Neuronal stem cell (in vitro differentiated cells): ENCODE results near the gene CCL19. TPM values are rescaled to one million over a fixed set of nuclear protein-coding genes. Genes with fewer than 3 reads are reported as not detected.
"Not testable (repeated sequence)": the region's sequence is repeated elsewhere in the genome, so short reads cannot be mapped to it uniquely, and the experiment has no call there.

Experiments
- DNase-seq: peaks from one replicate; pipeline ENCODE4 v3.0.0-alpha.2; 2013; ENCODE audit warnings: low spot score
- H2AFZ ChIP-seq: one replicate; pipeline ENCODE4 v1.6.1; 2013; ENCODE audit warnings: mild to moderate bottlenecking, low read length, inconsistent platforms
- H2AK5ac ChIP-seq: 2 replicates; pipeline ENCODE4 v1.6.1; 2013; ENCODE audit warnings: low read depth, mild to moderate bottlenecking, inconsistent platforms, low read length, moderate library complexity, mixed read lengths
- H2BK120ac ChIP-seq: 2 replicates; pipeline ENCODE4 v1.6.1; 2013; ENCODE audit warnings: low read depth, mild to moderate bottlenecking, inconsistent platforms, low read length, moderate library complexity, mixed read lengths
- H2BK12ac ChIP-seq: one replicate; pipeline ENCODE4 v1.6.1; 2013; ENCODE audit warnings: low read length, inconsistent platforms
- H2BK15ac ChIP-seq: 2 replicates; pipeline ENCODE4 v1.6.1; 2013; ENCODE audit warnings: mild to moderate bottlenecking, low read length, inconsistent platforms, mixed read lengths
- H2BK5ac ChIP-seq: one replicate; pipeline ENCODE4 v1.6.1; 2013; ENCODE audit warnings: inconsistent platforms, mild to moderate bottlenecking, low read length, moderate library complexity
- H3K14ac ChIP-seq: one replicate; pipeline ENCODE4 v1.6.1; 2013; ENCODE audit warnings: low read length, inconsistent platforms
- H3K18ac ChIP-seq: 2 replicates; pipeline ENCODE4 v1.6.1; 2013; ENCODE audit warnings: low read length, inconsistent platforms
- H3K23ac ChIP-seq: 2 replicates; pipeline ENCODE4 v1.6.1; 2013; ENCODE audit warnings: low read depth, mild to moderate bottlenecking, mixed read lengths, low read length, inconsistent platforms; ENCODE audit not compliant: poor library complexity
- H3K27ac ChIP-seq: replicated peaks from 3 replicates; pipeline ENCODE4 v1.5.1; 2013; ENCODE audit warnings: low read length, inconsistent platforms
- H3K27me3 ChIP-seq, 3 experiments: 2 replicates each; pipeline ENCODE4 v1.6.1; 2013; ENCODE audit warnings: low read length in 3 of 3, mild to moderate bottlenecking in 2 of 3, inconsistent platforms in 1 of 3, low read depth in 1 of 3, mixed read lengths in 1 of 3, moderate library complexity in 1 of 3; ENCODE audit not compliant: control insufficient read depth in 3 of 3, insufficient read depth in 3 of 3
- H3K36me3 ChIP-seq, 2 donors: replicated peaks in 1 of 2; 2 replicates each; pipeline ENCODE4 v1.6.1; 2013; ENCODE audit warnings: low read length in 2 of 2; ENCODE audit not compliant: control insufficient read depth in 2 of 2, insufficient read depth in 2 of 2
- H3K4ac ChIP-seq: 2 replicates; pipeline ENCODE4 v1.6.1; 2013; ENCODE audit warnings: inconsistent platforms, mild to moderate bottlenecking, low read length, moderate library complexity
- H3K4me1 ChIP-seq, 2 donors: 1 replicate in 1 of 2; 2 replicates in 1 of 2; pipeline ENCODE4 v1.6.1; 2013; ENCODE audit warnings: low read length in 2 of 2, low read depth in 1 of 2; ENCODE audit not compliant: control insufficient read depth in 2 of 2, insufficient read depth in 1 of 2
- H3K4me2 ChIP-seq: one replicate; pipeline ENCODE4 v1.6.1; 2013; ENCODE audit warnings: mild to moderate bottlenecking, low read length, inconsistent platforms; ENCODE audit not compliant: insufficient read depth, poor library complexity, severe bottlenecking
- H3K4me3 ChIP-seq, 2 donors: 2 replicates each; pipeline ENCODE4 v1.5.1; 2013; ENCODE audit warnings: low read length in 2 of 2, mild to moderate bottlenecking in 2 of 2, inconsistent platforms in 1 of 2, moderate library complexity in 1 of 2
- H3K79me1 ChIP-seq: one replicate; pipeline ENCODE4 v1.6.1; 2013; ENCODE audit warnings: low read depth, mild to moderate bottlenecking, inconsistent platforms, low read length, moderate library complexity
- H3K9ac ChIP-seq: one replicate; pipeline ENCODE4 v1.6.1; 2013; ENCODE audit warnings: mild to moderate bottlenecking, low read depth, low read length, inconsistent platforms; ENCODE audit not compliant: poor library complexity
- H3K9me3 ChIP-seq, 2 donors: replicated peaks in 1 of 2; 2 replicates each; pipeline versions ENCODE3 to v1.6.1; 2013; ENCODE audit warnings: low read length in 2 of 2, mild to moderate bottlenecking in 2 of 2, inconsistent platforms in 1 of 2, low read depth in 1 of 2, mixed read lengths in 1 of 2, moderate library complexity in 1 of 2; ENCODE audit not compliant: control insufficient read depth in 2 of 2, insufficient read depth in 1 of 2
- H4K8ac ChIP-seq: one replicate; pipeline ENCODE4 v1.6.1; 2013; ENCODE audit warnings: low read depth, mild to moderate bottlenecking, inconsistent platforms, low read length, moderate library complexity
- H4K91ac ChIP-seq: one replicate; pipeline ENCODE4 v1.6.1; 2013; ENCODE audit warnings: low read length, low read depth, mild to moderate bottlenecking, inconsistent platforms; ENCODE audit not compliant: poor library complexity
- WGBS, 2 donors: extraction: QIAGEN DNeasy Blood & Tissue Kit; methylation state at CpG; one replicate each; pipeline ENCODE4 v1.1.7; 2013; ENCODE audit warnings: missing lambda C conversion rate in 2 of 2, mixed read lengths in 1 of 2; ENCODE audit not compliant: insufficient read length in 2 of 2, insufficient replicate concordance in 1 of 2; ENCODE audit errors: extremely low coverage in 2 of 2; 5-methylcytosine and 5-hydroxymethylcytosine counted together
- polyA plus RNA-seq, 2 experiments: library from polyadenylated mRNA; stranded (reverse); fragments of 200-250 nt; gene quantifications; one replicate each; pipeline ENCODE4 v1.2.3, GENCODE V29; 2013

CCL19 gene
- polyA plus RNA-seq (2013, experiment 1 of 2) = not detected
- not detected for polyA plus RNA-seq (2013, experiment 2 of 2)

GRCh38 chr9:34690983-34691935 is at the start of gene CCL19:
CCL19 (minus strand) TSS chr9:34691276; CDS start chr9:34691139, 137 bp downstream.
- Histone ChIP-seq H4K91ac (no peak within 1 kb of the TSS), H3K4me3 (no peak within 1 kb of the TSS), H2AFZ (no peak within 1 kb of the TSS), H2BK15ac (no peak within 1 kb of the TSS), H3K4ac (no peak within 1 kb of the TSS), H4K8ac (no peak within 1 kb of the TSS), H2AK5ac (no peak within 1 kb of the TSS), H3K9ac (no peak within 1 kb of the TSS), H2BK5ac (no peak within 1 kb of the TSS), H3K4me2 (no peak within 1 kb of the TSS), H3K4me1 (no peaks in the 10 kb centered on the region), H2BK120ac (no peak within 1 kb of the TSS), H2BK12ac (no peak within 1 kb of the TSS), H3K27me3 (peaks cover 0 to 6% (median 0%) of the 10 kb centered on the region in 3 experiments), H3K14ac (peak within 1 kb of the TSS; percentile 8), H3K9me3 (peaks cover 0 to 2% of the 10 kb centered on the region in 2 donors), H3K27ac (no peak within 1 kb of the TSS), H3K23ac (peak within 1 kb of the TSS; percentile 78), H3K36me3 (no peaks in the 10 kb centered on the region), H3K79me1 (no peaks in the 10 kb centered on the region), H3K18ac (peak within 1 kb of the TSS; percentile 53)
- no peak for DNase-seq
- no CpG with 5 or more reads among the region's 6 CpGs for WGBS, 2 donors

DNA sequence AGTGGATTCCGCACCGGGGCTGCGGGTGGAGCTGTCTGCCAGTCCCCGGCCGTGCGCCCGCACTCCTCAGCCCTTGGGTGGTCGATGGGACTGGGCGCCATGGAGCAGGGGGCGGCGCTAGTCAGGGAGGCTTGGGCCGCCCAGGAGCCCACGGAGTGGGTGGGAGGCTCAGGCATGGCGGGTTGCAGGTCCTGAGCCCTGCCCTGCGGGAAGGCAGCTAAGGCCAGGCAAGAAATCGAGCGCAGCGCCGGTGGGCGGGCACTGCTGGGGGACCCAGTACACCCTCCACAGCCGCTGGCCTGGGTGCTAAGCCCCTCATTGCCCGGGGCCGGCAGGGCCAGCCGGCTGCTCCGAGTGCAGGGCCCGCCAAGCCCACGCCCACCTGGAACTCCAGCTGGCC is 49.1 kb upstream of the CCL19 start:
- H3K79me1 ChIP-seq, H3K23ac ChIP-seq, H3K27me3 ChIP-seq, H2AFZ ChIP-seq, H3K4me1 ChIP-seq, H4K91ac ChIP-seq, H3K4me3 ChIP-seq, H3K27ac ChIP-seq, H2BK15ac ChIP-seq, H2BK120ac ChIP-seq, DNase-seq, H2BK5ac ChIP-seq, H3K9ac ChIP-seq, H4K8ac ChIP-seq, H2BK12ac ChIP-seq, H3K4ac ChIP-seq, H3K4me2 ChIP-seq, H3K9me3 ChIP-seq, H3K18ac ChIP-seq, H3K36me3 ChIP-seq, H3K14ac ChIP-seq, H2AK5ac ChIP-seq: not testable (repeated sequence)
- no CpG with 5 or more reads among the region's 27 CpGs for WGBS, 2 donors

- no peak overlapping the region for H3K4me3 ChIP-seq
- H3K79me1 ChIP-seq = no peaks in the 10 kb centered on the region
- H3K27ac ChIP-seq = no peak overlapping the region
- H3K36me3 ChIP-seq = no peaks in the 10 kb centered on the region
- no peak overlapping the region for H2AFZ ChIP-seq
- H4K91ac ChIP-seq = no peak overlapping the region
- no peak overlapping the region for H2BK5ac ChIP-seq
- no peak overlapping the region for H2AK5ac ChIP-seq
- H3K9me3 ChIP-seq = no peaks in the 10 kb centered on the region
- H3K14ac ChIP-seq = no peak overlapping the region
- H3K4me1 ChIP-seq = no peaks in the 10 kb centered on the region
- H3K4me2 ChIP-seq = no peak overlapping the region
- H3K9ac ChIP-seq = no peak overlapping the region
- no peak overlapping the region for H4K8ac ChIP-seq
- DNase-seq = no peak
- H3K4ac ChIP-seq = no peak overlapping the region
- H2BK120ac ChIP-seq = no peak overlapping the region
- no peak overlapping the region for H2BK12ac ChIP-seq
- H3K23ac ChIP-seq = no peak overlapping the region
- H3K27me3 ChIP-seq = peaks cover 0 to 5% (median 0%) of the 10 kb centered on the region in 3 experiments
- no peak overlapping the region for H2BK15ac ChIP-seq
- no peak overlapping the region for H3K18ac ChIP-seq
- no CpG with 5 or more reads among the region's 6 CpGs for WGBS, 2 donors
Observed at GRCh38 chr9:34737677-34738260, 46.7 kb upstream of the CCL19 start.

DNA sequence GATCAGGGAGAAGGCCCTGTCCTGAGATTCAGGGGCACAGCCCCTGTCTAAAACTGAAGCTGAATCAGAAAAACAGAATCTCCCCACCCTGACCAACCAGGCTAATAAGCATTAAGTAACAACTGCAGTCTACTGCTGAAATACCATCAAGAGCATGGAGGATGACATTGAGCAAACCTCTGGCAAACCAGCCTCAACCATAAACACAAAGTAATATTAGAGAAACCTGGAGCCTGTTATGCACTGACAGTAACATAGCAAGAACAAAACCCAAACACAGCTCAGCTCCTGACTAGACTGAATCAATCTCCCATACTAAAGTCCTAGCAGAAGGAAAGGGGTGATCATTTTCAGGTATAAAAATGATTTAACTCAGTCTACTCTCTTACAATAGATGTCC is 43.6 kb upstream of the CCL19 start:
- Histone ChIP-seq H3K14ac (no peak overlapping the region), H3K36me3 (no peaks in the 10 kb centered on the region), H4K8ac (no peak overlapping the region), H2BK15ac (no peak overlapping the region), H3K4me3 (no peak overlapping the region), H3K9me3 (no peaks in the 10 kb centered on the region), H3K79me1 (no peaks in the 10 kb centered on the region), H3K27ac (no peak overlapping the region), H3K4me2 (no peak overlapping the region), H2BK12ac (no peak overlapping the region), H3K4me1 (no peaks in the 10 kb centered on the region), H2AK5ac (no peak overlapping the region), H2BK5ac (no peak overlapping the region), H2AFZ (no peak overlapping the region), H3K23ac (no peak overlapping the region), H3K18ac (no peak overlapping the region), H3K4ac (no peak overlapping the region), H2BK120ac (no peak overlapping the region), H4K91ac (no peak overlapping the region), H3K27me3 (peaks cover 0 to 5% (median 0%) of the 10 kb centered on the region in 3 experiments), H3K9ac (no peak overlapping the region)
- no peak for DNase-seq
